Central memory CD4-positive, alpha-beta T cell (primary cell): Measurements from ENCODE around the gene CXXC5.

Source experiments
- DNase-seq: peaks from one replicate; pipeline ENCODE4 v3.0.0; 2022

CXXC5 gene

GRCh38 chr5:139651853-139652787 lies 4.0 kb downstream of the CXXC5 start:
- DNase-seq, result no peak

- no peak for DNase-seq
Measured at GRCh38 chr5:139652788-139653241, 4.7 kb downstream of the CXXC5 start.

DNA sequence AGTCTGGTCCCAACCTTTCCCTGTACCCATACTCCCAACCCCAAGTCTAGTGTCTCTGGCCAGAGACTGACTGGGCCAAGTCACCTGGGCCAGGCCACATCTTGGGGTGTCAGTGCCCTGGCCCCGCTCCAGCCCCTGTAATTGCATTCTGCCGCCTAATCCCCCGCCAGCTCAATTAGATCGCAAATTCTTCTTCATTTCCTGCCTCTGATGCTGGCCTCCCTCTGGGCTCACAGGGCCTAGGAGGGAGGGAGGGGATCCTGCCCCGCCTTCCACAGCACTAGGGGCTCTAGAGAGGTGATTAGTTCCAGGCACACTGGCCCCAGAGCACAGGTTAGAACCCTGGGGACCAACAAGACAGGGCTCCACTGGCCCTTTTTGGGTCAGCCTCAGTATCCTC lies 5.5 kb downstream of the CXXC5 start:
- DNase-seq, result no peak

- no peak for DNase-seq
Measured at GRCh38 chr5:139654464-139654863, 6.3 kb downstream of the CXXC5 start.

- DNase-seq, result no peak
Measured at GRCh38 chr5:139654871-139655491, 6.8 kb downstream of the CXXC5 start.

GRCh38 chr5:139655727-139656271 lies 7.7 kb downstream of the CXXC5 start:
- DNase-seq, result no peak

DNA sequence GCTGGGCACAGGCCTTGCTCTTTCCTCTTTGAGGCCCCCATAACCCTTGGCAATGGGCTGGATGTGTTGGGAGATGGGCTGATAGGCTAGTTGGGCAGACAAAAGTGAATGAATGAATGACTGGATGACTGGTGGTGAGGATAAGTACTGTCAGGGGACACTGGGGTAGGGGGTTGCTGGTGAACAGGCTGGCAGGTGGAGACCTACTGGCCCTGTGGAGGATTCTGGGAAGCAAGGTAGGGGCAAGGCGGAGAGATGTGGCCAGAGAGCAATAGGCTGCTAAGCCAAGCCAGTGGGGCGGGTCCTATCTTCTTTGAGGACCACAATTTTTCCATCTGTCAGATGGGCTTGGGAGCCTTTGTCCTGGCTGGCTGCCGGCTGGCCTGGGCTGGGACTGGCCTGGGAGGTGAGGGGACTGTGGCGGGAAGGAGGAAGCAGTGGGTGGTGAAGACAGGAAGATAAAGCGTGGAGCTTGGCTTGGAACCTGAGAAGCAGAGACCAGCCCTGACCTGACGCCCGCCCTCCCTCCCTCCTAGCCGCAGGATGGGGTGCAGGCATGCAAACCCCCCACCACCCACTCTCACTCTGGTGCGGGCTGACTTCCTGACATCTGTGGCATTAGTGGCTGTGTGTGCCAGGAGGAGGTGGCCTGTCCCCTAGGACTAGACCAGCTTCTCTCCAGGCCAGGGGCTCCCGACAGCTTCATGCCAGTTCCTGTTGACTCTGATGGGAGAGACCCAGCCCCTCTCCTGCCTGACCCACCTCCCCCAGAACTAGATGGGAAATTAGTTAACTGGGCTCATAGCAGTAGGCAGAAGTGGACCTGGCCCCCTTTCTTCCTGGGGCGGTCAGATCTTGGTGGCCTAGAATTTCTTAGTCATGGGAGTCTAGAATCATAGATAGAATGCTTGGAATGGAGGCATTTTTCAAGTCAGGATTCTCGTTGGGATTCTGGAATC lies 9.5 kb downstream of the CXXC5 start:
- DNase-seq, result no peak

- no peak for DNase-seq
Measured at GRCh38 chr5:139658501-139658927, 10.4 kb downstream of the CXXC5 start.

DNA sequence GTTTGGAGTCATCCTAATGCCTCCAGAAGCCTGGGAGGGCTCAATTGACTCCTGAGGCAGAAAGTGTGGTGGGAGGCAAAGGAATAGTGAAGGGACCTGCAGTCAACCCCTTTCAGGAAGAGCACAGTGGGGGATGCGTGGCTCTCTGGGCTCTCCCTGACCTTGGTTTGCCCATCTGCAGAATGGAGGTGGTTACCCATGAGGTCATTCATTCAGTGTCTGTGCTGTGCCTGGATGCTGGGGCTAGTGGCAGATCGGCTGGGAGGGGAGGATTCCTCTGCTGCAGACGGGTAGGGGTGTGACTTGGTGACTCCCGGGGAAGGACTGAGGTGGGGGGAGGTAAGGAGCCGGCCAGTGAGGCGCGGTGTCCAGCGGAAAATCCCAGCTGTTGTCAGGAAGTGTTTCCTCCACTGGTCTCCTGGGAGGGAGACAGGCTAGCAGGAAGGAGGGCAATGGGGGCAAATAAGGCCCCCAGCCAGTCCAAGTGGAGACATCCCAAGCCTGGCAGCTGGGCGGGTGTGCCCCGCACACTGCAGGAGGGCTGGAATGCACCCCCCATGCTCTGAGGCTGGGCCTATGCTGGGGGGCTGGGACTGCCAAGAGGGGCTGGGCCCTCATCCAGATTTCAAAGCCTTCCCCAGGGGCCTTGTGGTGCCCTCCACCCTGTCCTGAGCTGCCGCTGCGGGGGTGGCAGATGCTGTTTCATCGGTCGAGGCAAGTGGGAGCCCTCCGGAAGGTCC lies 10.9 kb downstream of the CXXC5 start:
- no peak for DNase-seq

- DNase-seq, result no peak
Measured at GRCh38 chr5:139659695-139660101, 11.5 kb downstream of the CXXC5 start.

DNA sequence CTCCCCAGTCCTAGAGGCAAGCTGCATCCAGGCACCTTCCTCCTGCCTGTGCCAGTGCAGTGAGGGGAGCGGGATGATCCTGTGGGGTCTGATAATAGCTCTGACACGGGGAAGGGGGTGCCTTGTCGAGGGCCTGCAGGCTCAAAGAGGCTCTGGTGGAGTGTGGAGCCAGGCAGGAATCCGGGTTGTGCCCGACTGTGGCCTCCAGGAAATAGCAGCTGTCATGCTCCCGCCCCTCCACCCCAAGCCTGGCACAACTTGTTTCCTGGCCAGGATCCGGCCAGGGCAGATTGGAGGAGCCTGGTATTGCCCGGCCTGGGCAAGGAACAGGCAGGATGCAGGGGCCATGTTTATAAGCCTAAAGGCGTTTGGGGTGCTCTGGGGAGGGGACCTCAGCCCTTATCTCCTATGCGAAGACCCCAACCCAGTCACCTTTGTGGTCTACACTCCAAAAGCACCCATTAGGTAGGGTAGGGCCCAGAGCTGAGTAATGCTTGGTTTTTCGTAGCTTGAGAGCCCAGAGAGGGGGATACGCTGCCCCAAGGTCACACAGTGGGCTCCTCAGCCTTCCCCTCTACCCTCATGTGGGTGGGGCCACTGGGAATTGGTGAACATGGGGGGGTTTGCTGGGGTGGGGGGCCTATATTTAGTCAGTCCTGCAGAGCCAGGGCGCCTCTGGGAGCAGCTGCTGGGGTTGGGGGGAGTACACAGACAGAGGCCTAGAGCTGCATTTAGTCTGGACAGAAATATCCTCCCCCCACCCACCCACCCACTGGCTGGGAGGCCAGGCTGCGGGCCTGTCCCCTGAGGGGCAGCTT lies 12.2 kb downstream of the CXXC5 start:
- DNase-seq, result no peak

GRCh38 chr5:139660923-139661814 lies 13.0 kb downstream of the CXXC5 start:
- no peak for DNase-seq

- no peak for DNase-seq
Measured at GRCh38 chr5:139662617-139663016, 14.5 kb downstream of the CXXC5 start.

DNA sequence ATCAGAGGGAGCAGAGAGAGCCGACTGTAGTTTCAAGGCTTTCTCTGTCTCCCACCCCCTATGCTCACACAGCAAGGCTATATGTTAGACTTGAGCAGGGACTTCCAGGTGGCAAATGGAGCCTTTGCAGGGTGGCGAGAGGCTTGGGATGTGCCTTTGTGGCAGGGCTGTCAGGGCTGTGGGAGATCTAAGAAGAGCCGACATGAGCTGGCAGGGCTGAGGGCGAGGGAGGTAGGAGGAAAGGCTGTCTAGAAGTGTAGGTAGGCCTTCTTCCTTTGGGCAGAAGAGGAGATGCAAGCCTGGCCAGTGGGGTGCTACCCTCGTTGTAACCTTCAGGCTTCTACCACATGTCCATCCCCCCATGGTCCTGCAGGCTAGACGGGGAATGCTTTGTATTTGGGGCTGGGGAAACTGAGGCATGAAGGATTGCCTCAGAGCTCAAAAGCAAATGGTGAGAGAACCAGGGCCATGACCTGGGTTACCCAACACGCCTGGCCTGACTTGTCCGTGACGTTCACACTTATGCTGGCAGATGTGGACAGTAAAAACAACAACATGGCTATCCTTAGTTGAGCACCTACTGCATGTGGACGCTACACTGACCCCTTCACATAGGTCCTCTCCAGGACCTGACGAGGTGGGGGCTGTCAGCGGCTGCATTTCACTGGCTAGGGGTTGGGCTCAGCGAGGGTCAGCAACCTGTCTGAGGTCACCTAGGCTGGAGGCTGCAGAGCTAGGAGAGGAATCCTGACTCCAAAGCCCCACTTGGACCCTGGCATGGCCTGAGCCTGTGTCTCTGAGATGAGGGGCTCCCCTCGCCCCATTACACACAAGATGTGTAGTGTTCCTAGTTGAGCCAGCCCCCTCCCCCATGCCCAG lies 15.3 kb downstream of the CXXC5 start:
- no peak for DNase-seq

GRCh38 chr5:139664086-139664693 lies 16.0 kb downstream of the CXXC5 start:
- no peak for DNase-seq

DNA sequence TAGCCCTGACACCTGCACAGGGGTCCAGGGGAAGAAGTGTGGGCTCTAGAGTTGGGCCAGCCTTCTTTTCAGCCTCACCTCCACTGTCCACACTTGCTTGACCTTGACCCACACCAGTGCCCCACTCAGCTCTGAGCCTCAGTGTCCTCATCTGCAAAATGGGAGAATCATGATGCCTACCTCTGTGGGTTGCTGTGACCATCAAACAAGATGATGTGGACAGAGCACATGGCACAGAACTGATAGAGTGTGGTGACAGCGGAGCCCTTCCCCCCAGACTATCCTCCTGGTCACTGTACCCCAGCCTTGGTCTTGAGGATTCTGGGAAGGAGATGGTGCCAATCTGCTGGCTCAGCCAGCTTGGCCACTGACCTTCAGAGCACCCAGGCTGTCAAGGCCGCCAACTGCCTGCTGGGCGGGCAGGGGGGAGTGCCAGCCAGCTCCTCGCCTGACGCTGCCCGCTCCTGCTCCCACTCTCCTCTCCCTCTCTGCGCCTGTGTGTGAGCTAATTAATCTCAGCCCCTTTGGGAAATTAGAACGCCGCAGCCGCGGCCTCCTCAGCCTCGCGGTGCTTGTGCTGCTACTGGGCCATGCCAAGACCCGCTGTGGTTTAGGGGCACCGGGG lies 16.7 kb downstream of the CXXC5 start:
- no peak for DNase-seq

DNA sequence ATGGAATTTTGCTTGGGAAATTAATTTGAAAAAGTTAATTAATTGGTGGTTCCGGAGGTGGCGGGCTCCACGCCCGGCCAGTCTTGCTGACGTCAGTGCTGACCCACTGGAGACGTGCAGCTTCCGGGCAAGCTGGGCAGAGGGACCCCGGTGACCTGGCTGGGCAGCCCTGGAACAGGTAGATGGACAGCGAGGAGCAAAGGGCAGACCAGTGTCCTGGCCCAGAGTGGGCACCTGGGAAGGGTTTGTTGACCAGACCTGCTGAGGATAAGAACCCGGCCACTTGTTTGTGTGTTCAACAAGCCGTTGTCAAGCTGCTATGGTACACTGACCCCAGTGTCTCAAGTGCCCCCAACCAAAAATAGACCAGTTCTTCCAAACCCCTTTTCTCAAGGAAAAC lies 17.5 kb downstream of the CXXC5 start:
- no peak for DNase-seq

- no peak for DNase-seq
Measured at GRCh38 chr5:139666551-139666950, 18.4 kb downstream of the CXXC5 start.
